ENCODE results near the gene IMMP2L. TPM values are rescaled to one million over a fixed set of nuclear protein-coding genes. Genes with fewer than 3 reads are reported as not detected.

IMMP2L gene
- total RNA-seq, 2 experiments from 2014 or later, result 17.4 to 30.2 TPM

GRCh38 chr7:111320133-111320532, 242.2 kb downstream of the IMMP2L start:
- H3K4me3 Mint-ChIP-seq, result no peak overlapping the region
- no peak overlapping the region for H3K27ac Mint-ChIP-seq
- ATAC-seq, result no peak

GRCh38 chr7:111312966-111313365, 249.3 kb downstream of the IMMP2L start:
- H3K27me3 Mint-ChIP-seq, result no peaks in the 10 kb centered on the region
- intact Hi-C loops (cut with micrococcal nuclease), result no loop called here
- H3K4me1 Mint-ChIP-seq (ENCODE audit: low read depth), result no peaks in the 10 kb centered on the region
- POLR2A ChIA-PET, result interaction anchor here (0.6 kb wide), 1 partner anchor 764 kb away, joined by 3 read pairs; no protein-coding TSS in a partner anchor
- H3K36me3 Mint-ChIP-seq (ENCODE audit: low read depth), result peaks cover 3% of the 10 kb centered on the region
- no peak for TF ChIP-seq CTCF (IDR thresholded peaks at IDR 0.05)
- DNase-seq, result no peak
- no peak for ATAC-seq
- H3K9me3 Mint-ChIP-seq, result no peaks in the 10 kb centered on the region
- no peak overlapping the region for H3K4me3 Mint-ChIP-seq
- CTCF ChIA-PET, result no interaction called here
- no peak overlapping the region for H3K27ac Mint-ChIP-seq

More at GRCh38 chr7:111320133-111320532, 242.2 kb downstream of the IMMP2L start:
- DNase-seq, result no peak
- intact Hi-C loops (cut with micrococcal nuclease), result no loop called here
- H3K36me3 Mint-ChIP-seq (ENCODE audit: low read depth), result peaks cover 4% of the 10 kb centered on the region
- POLR2A ChIA-PET, result no interaction called here
- TF ChIP-seq CTCF (IDR thresholded peaks at IDR 0.05), result no peak
- peaks cover 4% of the 10 kb centered on the region for H3K9me3 Mint-ChIP-seq
- CTCF ChIA-PET, result no interaction called here
- H3K4me1 Mint-ChIP-seq (ENCODE audit: low read depth), result no peaks in the 10 kb centered on the region
- no peaks in the 10 kb centered on the region for H3K27me3 Mint-ChIP-seq

GRCh38 chr7:111308691-111309090, 253.6 kb downstream of the IMMP2L start:
- Mint-ChIP-seq H3K9me3 (no peaks in the 10 kb centered on the region), H3K27me3 (no peaks in the 10 kb centered on the region), H3K4me3 (no peak overlapping the region), H3K36me3 (ENCODE audit: low read depth) (peaks cover 3% of the 10 kb centered on the region), H3K27ac (no peak overlapping the region), H3K4me1 (ENCODE audit: low read depth) (peaks cover 4% of the 10 kb centered on the region)
- CTCF ChIA-PET, result no interaction called here
- POLR2A ChIA-PET, result no interaction called here
- no peak for ATAC-seq
- no peak for DNase-seq
- intact Hi-C loops (cut with micrococcal nuclease), result no loop called here
- TF ChIP-seq CTCF (IDR thresholded peaks at IDR 0.05), result no peak

GRCh38 chr7:111301891-111302290, 260.4 kb downstream of the IMMP2L start:
- Mint-ChIP-seq H3K27ac (no peak overlapping the region), H3K36me3 (ENCODE audit: low read depth) (peaks cover 10% of the 10 kb centered on the region), H3K4me1 (ENCODE audit: low read depth) (peaks cover 8% of the 10 kb centered on the region), H3K9me3 (no peaks in the 10 kb centered on the region), H3K27me3 (no peaks in the 10 kb centered on the region), H3K4me3 (no peak overlapping the region)
- TF ChIP-seq CTCF (IDR thresholded peaks at IDR 0.05), result no peak
- intact Hi-C loops (cut with micrococcal nuclease), result no loop called here
- ATAC-seq (no peak), DNase-seq (no peak)
- POLR2A ChIA-PET, result interaction anchor here (0.7 kb wide), 1 partner anchor 21 kb away, joined by 3 read pairs; no protein-coding TSS in a partner anchor
- CTCF ChIA-PET, result no interaction called here

GRCh38 chr7:111294494-111294893, 267.8 kb downstream of the IMMP2L start:
- Mint-ChIP-seq H3K27ac (no peak overlapping the region), H3K27me3 (no peaks in the 10 kb centered on the region), H3K4me1 (ENCODE audit: low read depth) (no peaks in the 10 kb centered on the region), H3K36me3 (ENCODE audit: low read depth) (peaks cover 5% of the 10 kb centered on the region), H3K9me3 (no peaks in the 10 kb centered on the region), H3K4me3 (no peak overlapping the region)
- intact Hi-C loops (cut with micrococcal nuclease), result no loop called here
- ChIA-PET CTCF (no interaction called here), POLR2A (no interaction called here)
- ATAC-seq (no peak), DNase-seq (no peak)
- TF ChIP-seq CTCF (IDR thresholded peaks at IDR 0.05), result no peak

Measured in activated CD8-positive, alpha-beta T cell treated with anti-CD3 and anti-CD28 coated beads for 36 hours (primary cell).